GM12891 (cell line): ENCODE data around the gene TSHZ2.

Source experiments
- SPI1 ChIP-seq: IDR thresholded peaks from 2 replicates; pipeline ENCODE4 v1.6.1; 2011; ENCODE audit warnings: low read depth, low read length, control low read depth
- TAF1 ChIP-seq: IDR thresholded peaks from 2 replicates; pipeline ENCODE4 v1.6.1; 2011; ENCODE audit warnings: low read depth, low read length, control low read depth

DNA sequence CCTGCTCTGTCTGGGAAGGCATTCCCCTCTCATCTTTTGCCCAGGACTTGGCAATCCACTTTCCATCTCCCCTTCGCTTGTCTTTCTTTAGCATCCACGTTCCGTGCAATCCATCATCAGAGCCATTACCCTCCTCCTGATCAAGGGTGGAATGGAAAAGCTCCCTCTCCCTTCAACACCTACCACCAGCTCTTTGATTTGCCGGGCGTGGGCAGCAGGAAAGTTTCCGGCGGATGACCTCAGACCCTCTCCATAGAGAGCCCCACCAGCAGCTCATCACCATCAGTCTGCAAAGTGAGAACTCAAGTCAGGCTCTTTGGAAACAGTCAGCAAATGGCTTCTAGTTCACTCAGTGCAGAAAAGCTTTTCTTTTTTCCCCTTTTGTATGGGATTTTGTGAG is 76.2 kb downstream of the TSHZ2 start:
- TF ChIP-seq TAF1 (no peak), SPI1 (no peak)
